Activated CD8-positive, alpha-beta memory T cell treated with anti-CD3 and anti-CD28 coated beads, Interleukin-2, amount 50 U/mL, for 1 hour (primary cell): ENCODE results near the gene TAF1.
"Not testable (repeated sequence)": the region's sequence is repeated elsewhere in the genome, so short reads cannot be mapped to it uniquely, and the experiment has no call there.

Experiments
- DNase-seq: peaks from one replicate; pipeline ENCODE4 v3.0.0-alpha.2; 2020; ENCODE audit errors: extremely low read depth

Gene TAF1

GRCh38 chrX:71510161-71510560, 144.0 kb downstream of the TAF1 start:
- DNase-seq: no peak

GRCh38 chrX:71513731-71514130, 147.6 kb downstream of the TAF1 start:
- DNase-seq: not testable (repeated sequence)

GRCh38 chrX:71514367-71515037, 148.3 kb downstream of the TAF1 start:
- no peak for DNase-seq

- no peak for DNase-seq
These were observed 148.9 kb downstream of the TAF1 start for GRCh38 chrX:71515038-71515396.
